Endothelial cell (in vitro differentiated cells): ENCODE measurements around the gene ZSCAN31. TPM values are rescaled to one million over a fixed set of nuclear protein-coding genes. Genes with fewer than 3 reads are reported as not detected.

Source experiments
- DNase-seq: peaks from one replicate; pipeline ENCODE4 v3.0.0; 2021; ENCODE audit warnings: low spot score
- H3K27ac Mint-ChIP-seq: one replicate; pipeline ENCODE4 v1.8.0; 2021; ENCODE audit warnings: mixed read lengths, inconsistent platforms; ENCODE audit not compliant: unreplicated experiment
- H3K27me3 Mint-ChIP-seq: one replicate; pipeline ENCODE4 v1.8.0; 2021; ENCODE audit warnings: mild to moderate bottlenecking, moderate library complexity, mixed read lengths, inconsistent platforms; ENCODE audit not compliant: unreplicated experiment
- H3K36me3 Mint-ChIP-seq: one replicate; pipeline ENCODE4 v1.8.0; 2021; ENCODE audit warnings: mild to moderate bottlenecking, low read depth, mixed read lengths, inconsistent platforms; ENCODE audit not compliant: unreplicated experiment
- H3K4me1 Mint-ChIP-seq: one replicate; pipeline ENCODE4 v1.8.0; 2021; ENCODE audit warnings: mild to moderate bottlenecking, mixed read lengths, inconsistent platforms; ENCODE audit not compliant: unreplicated experiment
- H3K4me3 Mint-ChIP-seq: one replicate; pipeline ENCODE4 v1.8.0; 2021; ENCODE audit warnings: mild to moderate bottlenecking, mixed read lengths, inconsistent platforms; ENCODE audit not compliant: unreplicated experiment
- H3K9me3 Mint-ChIP-seq: one replicate; pipeline ENCODE4 v1.8.0; 2021; ENCODE audit warnings: mixed read lengths, inconsistent platforms; ENCODE audit not compliant: unreplicated experiment
- total RNA-seq: library from RNA; stranded (reverse); fragmentation: NEBNext Ultra II Directional; extraction: Animal tissue kit (Norgen Biotek cat#: 25700); gene quantifications from one replicate; pipeline ENCODE4 v1.2.1, GENCODE V29; 2021; ENCODE audit not compliant: unreplicated experiment
- TF ChIP-seq, protein P1 (sequence below): fragments of 200-600 bp; sonication (generic); IDR thresholded peaks from one replicate; pipeline ENCODE4 v1.5.0; 2021; ENCODE audit warnings: antibody characterized with exemption; ENCODE audit not compliant: unreplicated experiment

The ZSCAN31 gene
- total RNA-seq, 1 donor from 2014 or later = 3.7 TPM

DNA sequence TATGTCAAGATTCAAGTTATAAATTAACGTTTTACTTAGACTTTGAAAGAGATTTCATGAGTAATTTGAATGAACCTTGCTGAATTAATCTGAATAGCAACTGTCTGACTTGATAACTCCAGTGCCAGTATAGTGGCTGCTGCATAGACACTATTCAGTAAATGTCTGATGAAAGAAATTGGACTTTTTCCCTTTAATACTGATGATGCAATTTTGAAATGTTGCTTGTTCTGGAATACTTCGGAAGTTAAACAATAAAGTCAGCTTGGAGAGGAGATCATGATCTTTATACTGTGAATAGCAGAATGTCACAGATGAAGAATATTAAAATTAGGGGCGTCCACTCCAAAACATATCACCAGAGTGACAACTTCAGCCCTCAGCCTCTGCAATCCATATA lies 58.2 kb downstream of the ZSCAN31 start:
- DNase-seq = no peak
- Mint-ChIP-seq H3K4me3 (no peak overlapping the region), H3K4me1 (peaks cover 10% of the 10 kb centered on the region), H3K27me3 (no peaks in the 10 kb centered on the region), H3K27ac (no peak overlapping the region), H3K36me3 (peaks cover 14% of the 10 kb centered on the region), H3K9me3 (no peaks in the 10 kb centered on the region)
- TF ChIP-seq, protein P1, sequence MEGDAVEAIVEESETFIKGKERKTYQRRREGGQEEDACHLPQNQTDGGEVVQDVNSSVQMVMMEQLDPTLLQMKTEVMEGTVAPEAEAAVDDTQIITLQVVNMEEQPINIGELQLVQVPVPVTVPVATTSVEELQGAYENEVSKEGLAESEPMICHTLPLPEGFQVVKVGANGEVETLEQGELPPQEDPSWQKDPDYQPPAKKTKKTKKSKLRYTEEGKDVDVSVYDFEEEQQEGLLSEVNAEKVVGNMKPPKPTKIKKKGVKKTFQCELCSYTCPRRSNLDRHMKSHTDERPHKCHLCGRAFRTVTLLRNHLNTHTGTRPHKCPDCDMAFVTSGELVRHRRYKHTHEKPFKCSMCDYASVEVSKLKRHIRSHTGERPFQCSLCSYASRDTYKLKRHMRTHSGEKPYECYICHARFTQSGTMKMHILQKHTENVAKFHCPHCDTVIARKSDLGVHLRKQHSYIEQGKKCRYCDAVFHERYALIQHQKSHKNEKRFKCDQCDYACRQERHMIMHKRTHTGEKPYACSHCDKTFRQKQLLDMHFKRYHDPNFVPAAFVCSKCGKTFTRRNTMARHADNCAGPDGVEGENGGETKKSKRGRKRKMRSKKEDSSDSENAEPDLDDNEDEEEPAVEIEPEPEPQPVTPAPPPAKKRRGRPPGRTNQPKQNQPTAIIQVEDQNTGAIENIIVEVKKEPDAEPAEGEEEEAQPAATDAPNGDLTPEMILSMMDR = no peak

DNA sequence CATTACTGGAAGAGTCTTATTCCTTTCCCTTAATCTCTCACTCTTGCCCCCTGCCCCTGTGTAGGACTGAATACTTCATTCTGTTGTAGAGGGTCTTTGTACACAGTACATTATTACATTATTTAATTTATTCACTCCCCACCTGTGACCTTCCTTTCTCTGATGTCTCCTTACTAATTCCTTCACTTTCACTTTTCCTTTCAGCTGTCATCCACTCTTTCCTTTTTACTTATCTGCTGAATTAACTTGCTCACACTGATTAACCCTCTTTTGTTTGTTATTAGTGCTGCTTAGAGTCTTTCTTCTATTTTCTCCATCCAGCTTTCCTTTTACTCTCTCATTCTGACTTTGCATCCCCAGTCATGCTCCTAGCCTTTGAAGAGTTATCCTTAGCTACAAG lies 61.1 kb downstream of the ZSCAN31 start:
- DNase-seq = no peak
- Mint-ChIP-seq H3K4me1 (no peaks in the 10 kb centered on the region), H3K36me3 (peaks cover 14% of the 10 kb centered on the region), H3K9me3 (no peaks in the 10 kb centered on the region), H3K4me3 (no peak overlapping the region), H3K27ac (no peak overlapping the region), H3K27me3 (no peaks in the 10 kb centered on the region)
- TF ChIP-seq, protein P1 = no peak

Other genes with a start within 250 kb of the ZSCAN31 start
- 6.5 TPM for gene ZSCAN16, start 211.5 kb downstream of the ZSCAN31 start, total RNA-seq
- 29.5 TPM for gene ZKSCAN8, start 194.3 kb downstream of the ZSCAN31 start, total RNA-seq
- gene ZSCAN9, start 110.9 kb downstream of the ZSCAN31 start, total RNA-seq = 17.5 TPM
- 10.6 TPM for gene ZKSCAN4, start 83.9 kb downstream of the ZSCAN31 start, total RNA-seq
- gene NKAPL, start 76.9 kb downstream of the ZSCAN31 start, total RNA-seq = 0.44 TPM
- gene ZSCAN26, start 69.0 kb downstream of the ZSCAN31 start, total RNA-seq = 18.4 TPM
- gene PGBD1, start 54.6 kb downstream of the ZSCAN31 start, total RNA-seq = 9.7 TPM
- gene ZKSCAN3, start 13.8 kb upstream of the ZSCAN31 start, total RNA-seq = 9.5 TPM
- 9.5 TPM for gene ZSCAN12, start 63.6 kb upstream of the ZSCAN31 start, total RNA-seq
- 6.8 TPM for gene ZSCAN23, start 107.3 kb upstream of the ZSCAN31 start, total RNA-seq
- not detected for gene GPX6, start 179.6 kb upstream of the ZSCAN31 start, total RNA-seq
- not detected for gene GPX5, start 189.7 kb upstream of the ZSCAN31 start, total RNA-seq